Prostate gland (tissue), 2 donors: Measurements from ENCODE around the gene ARHGEF4.

ENCODE experiments used
- POLR2A ChIP-seq: fragments of 450-650 bp; IDR thresholded peaks from one replicate; pipeline ENCODE4 v1.6.1; 2016; ENCODE audit warnings: antibody characterized with exemption, mild to moderate bottlenecking
- TF ChIP-seq, protein P1 (sequence below), 4 experiments: fragments of 200-600 bp in 2 of 4; fragments of 450-650 bp in 2 of 4; sonication (generic) in 2 of 4; IDR thresholded peaks; 1 replicate in 3 of 4; 2 replicates in 1 of 4; pipeline ENCODE4 v1.5.1; 2016 to 2019; ENCODE audit warnings: antibody characterized with exemption in 4 of 4, mild to moderate bottlenecking in 2 of 4, moderate library complexity in 2 of 4

DNA sequence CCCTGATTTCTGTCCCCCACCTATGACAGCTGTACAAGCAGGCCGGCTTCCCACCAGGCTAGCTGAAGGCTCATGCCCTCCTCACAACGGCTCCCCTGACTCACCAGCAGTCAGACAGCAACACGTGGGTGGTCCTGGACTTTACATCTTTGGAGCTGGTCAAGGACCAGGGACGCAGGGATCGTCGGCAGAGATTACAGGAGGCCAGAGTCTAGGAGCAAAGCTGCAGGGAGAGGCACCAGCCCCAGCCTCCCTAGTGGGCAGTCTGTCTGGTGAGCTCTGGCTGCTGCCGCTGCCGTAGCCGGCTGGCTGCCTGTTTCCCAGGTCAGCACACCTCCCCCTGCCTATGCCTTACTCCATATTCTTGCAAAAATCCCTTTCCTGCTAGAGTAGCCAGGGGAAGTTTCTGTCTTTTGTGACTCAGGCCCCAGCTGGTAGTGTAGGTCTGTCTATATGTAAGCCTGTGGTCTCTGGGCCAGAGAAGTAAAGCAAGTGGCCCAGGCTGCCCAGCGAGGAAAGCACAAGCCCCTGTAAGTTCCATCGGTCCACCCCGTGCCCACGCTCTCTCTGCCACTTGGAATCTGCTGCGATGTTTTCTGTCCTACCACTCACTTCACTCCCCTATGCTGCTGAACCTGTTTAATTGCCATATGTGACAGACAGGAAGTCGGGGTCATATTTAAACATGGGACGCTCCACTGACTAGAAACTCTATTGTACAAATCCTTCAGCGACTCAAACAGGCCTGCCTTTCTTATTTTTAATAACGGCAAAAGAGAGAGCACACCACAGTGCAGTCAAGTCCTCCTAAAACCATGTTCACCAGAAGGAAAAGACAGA lies 2.4 kb upstream of the ARHGEF4 start:
- no peak for TF ChIP-seq POLR2A
- TF ChIP-seq, protein P1, sequence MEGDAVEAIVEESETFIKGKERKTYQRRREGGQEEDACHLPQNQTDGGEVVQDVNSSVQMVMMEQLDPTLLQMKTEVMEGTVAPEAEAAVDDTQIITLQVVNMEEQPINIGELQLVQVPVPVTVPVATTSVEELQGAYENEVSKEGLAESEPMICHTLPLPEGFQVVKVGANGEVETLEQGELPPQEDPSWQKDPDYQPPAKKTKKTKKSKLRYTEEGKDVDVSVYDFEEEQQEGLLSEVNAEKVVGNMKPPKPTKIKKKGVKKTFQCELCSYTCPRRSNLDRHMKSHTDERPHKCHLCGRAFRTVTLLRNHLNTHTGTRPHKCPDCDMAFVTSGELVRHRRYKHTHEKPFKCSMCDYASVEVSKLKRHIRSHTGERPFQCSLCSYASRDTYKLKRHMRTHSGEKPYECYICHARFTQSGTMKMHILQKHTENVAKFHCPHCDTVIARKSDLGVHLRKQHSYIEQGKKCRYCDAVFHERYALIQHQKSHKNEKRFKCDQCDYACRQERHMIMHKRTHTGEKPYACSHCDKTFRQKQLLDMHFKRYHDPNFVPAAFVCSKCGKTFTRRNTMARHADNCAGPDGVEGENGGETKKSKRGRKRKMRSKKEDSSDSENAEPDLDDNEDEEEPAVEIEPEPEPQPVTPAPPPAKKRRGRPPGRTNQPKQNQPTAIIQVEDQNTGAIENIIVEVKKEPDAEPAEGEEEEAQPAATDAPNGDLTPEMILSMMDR (IDR thresholded peaks at IDR 0.05): no peak
